Prostate gland (tissue), 2 donors: ENCODE measurements around the gene BORA. TPM values are rescaled to one million over a fixed set of nuclear protein-coding genes. Genes with fewer than 3 reads are reported as not detected.

Experiments
- DNase-seq: peaks from one replicate; pipeline ENCODE4 v3.0.0-alpha.2; 2019; ENCODE audit warnings: low spot score
- H3K27ac ChIP-seq, 2 donors: fragments of 200-600 bp; sonication (generic); 2 replicates each; pipeline ENCODE4 v1.5.1; 2017 to 2019
- H3K27me3 ChIP-seq: fragments of 200-600 bp; sonication (generic); replicated peaks from 2 replicates; pipeline ENCODE4 v1.5.1; 2019; ENCODE audit not compliant: insufficient read depth
- H3K36me3 ChIP-seq, 2 donors: fragments of 200-600 bp; sonication (generic); 1 replicate in 1 of 2; 2 replicates in 1 of 2; pipeline versions ENCODE4 v1.5.1 to v1.8.1; 2017 to 2019
- H3K4me1 ChIP-seq: fragments of 200-600 bp; sonication (generic); replicated peaks from 2 replicates; pipeline ENCODE4 v1.5.1; 2019
- H3K4me3 ChIP-seq, 2 donors: fragments of 200-600 bp; sonication (generic); 2 replicates each; pipeline ENCODE4 v1.5.1; 2017 to 2019
- H3K9me3 ChIP-seq: fragments of 200-600 bp; sonication (generic); 2 replicates; pipeline ENCODE4 v1.5.1; 2017
- CTCF ChIP-seq, 4 experiments: fragments of 200-600 bp in 2 of 4; fragments of 450-650 bp in 2 of 4; sonication (generic) in 2 of 4; IDR thresholded peaks; 1 replicate in 3 of 4; 2 replicates in 1 of 4; pipeline ENCODE4 v1.5.1; 2016 to 2019; ENCODE audit warnings: antibody characterized with exemption in 4 of 4, mild to moderate bottlenecking in 2 of 4, moderate library complexity in 2 of 4
- POLR2A ChIP-seq: fragments of 450-650 bp; IDR thresholded peaks from one replicate; pipeline ENCODE4 v1.6.1; 2016; ENCODE audit warnings: antibody characterized with exemption, mild to moderate bottlenecking
- POLR2AphosphoS5 ChIP-seq: sonication (generic); formaldehyde crosslinking; IDR thresholded peaks from one replicate; pipeline ENCODE4 v1.6.1; 2017; ENCODE audit warnings: antibody characterized with exemption
- WGBS: methylation state at CpG from one replicate; pipeline ENCODE4 v1.1.5; 2018; 5-methylcytosine and 5-hydroxymethylcytosine counted together
- intact Hi-C: fragments of 100-400 bp; cut with DNase I; formaldehyde crosslinking; loops from one replicate; pipeline ENCODE4 v1.14.2; 2022
- total RNA-seq, 2 donors: library from RNA; depleted of rRNA; stranded (reverse); fragments of >200 nt; gene quantifications; one replicate each; pipeline ENCODE4 v1.1.0, GENCODE V29; 2016

BORA gene
- total RNA-seq, 2 donors from 2014 or later: 3.7 to 6.5 TPM

GRCh38 chr13:72689181-72689696 is 38.5 kb upstream of the BORA start:
- Histone ChIP-seq H3K27ac (no peak overlapping the region), H3K4me3 (no peak overlapping the region)
- intact Hi-C loops: no loop called here

GRCh38 chr13:72692884-72693514 is 34.7 kb upstream of the BORA start:
- Histone ChIP-seq H3K27me3 (no peaks in the 10 kb centered on the region), H3K4me3 (no peak overlapping the region), H3K4me1 (no peaks in the 10 kb centered on the region), H3K36me3 (no peaks in the 10 kb centered on the region), H3K9me3 (no peaks in the 10 kb centered on the region), H3K27ac (no peak overlapping the region)
- no peak for DNase-seq
- TF ChIP-seq POLR2AphosphoS5 (no peak), POLR2A (no peak), CTCF (IDR thresholded peaks at IDR 0.05) (no peak)
- intact Hi-C loops: no loop called here
- WGBS: 66% methylated on average over 5 of the region's 5 CpGs

More at GRCh38 chr13:72689181-72689696, 38.5 kb upstream of the BORA start:
- H3K27me3 ChIP-seq: no peaks in the 10 kb centered on the region
- H3K9me3 ChIP-seq: no peaks in the 10 kb centered on the region
- no peak for TF ChIP-seq POLR2A
- TF ChIP-seq POLR2AphosphoS5: no peak
- TF ChIP-seq CTCF (IDR thresholded peaks at IDR 0.05): no peak
- DNase-seq: no peak
- H3K36me3 ChIP-seq: no peaks in the 10 kb centered on the region
- H3K4me1 ChIP-seq: no peaks in the 10 kb centered on the region

GRCh38 chr13:72693832-72694231 is 33.9 kb upstream of the BORA start:
- Histone ChIP-seq H3K9me3 (no peaks in the 10 kb centered on the region), H3K27ac (no peak overlapping the region), H3K36me3 (no peaks in the 10 kb centered on the region), H3K4me1 (no peaks in the 10 kb centered on the region), H3K4me3 (no peak overlapping the region), H3K27me3 (no peaks in the 10 kb centered on the region)
- TF ChIP-seq CTCF (IDR thresholded peaks at IDR 0.05) (no peak), POLR2AphosphoS5 (no peak), POLR2A (no peak)
- 91% methylated on average over 5 of the region's 5 CpGs for WGBS
- DNase-seq: no peak
- intact Hi-C loops: no loop called here

GRCh38 chr13:72694314-72694713 is 33.4 kb upstream of the BORA start:
- Histone ChIP-seq H3K9me3 (no peaks in the 10 kb centered on the region), H3K36me3 (no peaks in the 10 kb centered on the region), H3K27me3 (no peaks in the 10 kb centered on the region), H3K4me1 (no peaks in the 10 kb centered on the region), H3K4me3 (no peak overlapping the region), H3K27ac (no peak overlapping the region)
- no peak for DNase-seq
- intact Hi-C loops: no loop called here
- 74% methylated on average over 8 of the region's 8 CpGs for WGBS
- TF ChIP-seq POLR2AphosphoS5 (no peak), CTCF (IDR thresholded peaks at IDR 0.05) (no peak), POLR2A (no peak)

GRCh38 chr13:72696579-72696978 is 31.1 kb upstream of the BORA start:
- H3K27ac ChIP-seq: no peak overlapping the region
- H3K4me3 ChIP-seq: no peak overlapping the region
- H3K4me1 ChIP-seq: no peaks in the 10 kb centered on the region
- DNase-seq: no peak
- TF ChIP-seq POLR2AphosphoS5 (no peak), CTCF (IDR thresholded peaks at IDR 0.05) (peak in 2 of 4 experiments; percentile 18 to 33)
- H3K27me3 ChIP-seq: no peaks in the 10 kb centered on the region
- intact Hi-C loops: no loop called here
- no peaks in the 10 kb centered on the region for H3K9me3 ChIP-seq
- 0% methylated on average over 1 of the region's 1 CpG for WGBS
- H3K36me3 ChIP-seq: no peaks in the 10 kb centered on the region
